K562 (cell line): ENCODE results near the gene P2RY8. TPM values are rescaled to one million over a fixed set of nuclear protein-coding genes. Genes with fewer than 3 reads are reported as not detected.

Experiments used
- ATF7 ChIP-seq: fragments of 450-650 bp; IDR thresholded peaks from 2 replicates; pipeline ENCODE4 v1.7.1; 2014; ENCODE audit warnings: mild to moderate bottlenecking, moderate library complexity
- BDP1 ChIP-seq: IDR thresholded peaks from 3 replicates; pipeline ENCODE4 v1.6.1; 2011; ENCODE audit not compliant: insufficient read length, insufficient read depth
- BHLHE40 ChIP-seq: IDR thresholded peaks from 2 replicates; pipeline ENCODE4 v1.6.1; 2011; ENCODE audit warnings: low read length, improper control_type of control experiment
- CBX3 ChIP-seq, 2 experiments: IDR thresholded peaks; 1 replicate in 1 of 2; 2 replicates in 1 of 2; pipeline ENCODE4 v1.6.1; 2012; ENCODE audit warnings: inconsistent platforms in 2 of 2, low read length in 2 of 2, borderline replicate concordance in 1 of 2, control low read depth in 1 of 2
- CCAR2 ChIP-seq: fragments of 200-400 bp; formaldehyde crosslinking; IDR thresholded peaks from 2 replicates; pipeline ENCODE4 v1.6.1; 2017; ENCODE audit warnings: mild to moderate bottlenecking, low read depth, low read length
- ELF1 ChIP-seq: fragments of 200-800 bp; sonication (Bioruptor generic); IDR thresholded peaks from 2 replicates; pipeline ENCODE4 v1.6.1; 2016; ENCODE audit warnings: missing genetic modification characterization, missing compliant biosample characterization
- FOXP4 ChIP-seq: sonication (generic); formaldehyde crosslinking; IDR thresholded peaks from 2 replicates; pipeline ENCODE4 v1.8.0; 2022; ENCODE audit warnings: mild to moderate bottlenecking, missing genetic modification reagents, borderline replicate concordance
- KDM1A ChIP-seq, 2 experiments: fragments of 450-650 bp; IDR thresholded peaks; 2 replicates each; pipeline ENCODE4 v1.6.1; 2016; ENCODE audit warnings: mild to moderate bottlenecking in 2 of 2
- L3MBTL2 ChIP-seq: fragments of 450-650 bp; IDR thresholded peaks from 2 replicates; pipeline ENCODE4 v1.6.1; 2016; ENCODE audit warnings: mild to moderate bottlenecking, moderate library complexity
- MAFK ChIP-seq: IDR thresholded peaks from 2 replicates; pipeline ENCODE4 v1.6.1; 2011; ENCODE audit warnings: low read length, improper control_type of control experiment
- MBD1 ChIP-seq: fragments of 250-450 bp; sonication (Bioruptor Pico); IDR thresholded peaks from 2 replicates; pipeline ENCODE4 v1.8.0; 2022; ENCODE audit warnings: inconsistent platforms
- MYBL2 ChIP-seq, 2 experiments: fragments of 450-650 bp in 1 of 2; sonication (generic) in 1 of 2; formaldehyde crosslinking in 1 of 2; IDR thresholded peaks; 2 replicates each; pipeline versions ENCODE4 v1.6.1 to v1.8.1; 2017 to 2022; ENCODE audit warnings: borderline replicate concordance in 1 of 2, inconsistent platforms in 1 of 2, low read depth in 1 of 2, mild to moderate bottlenecking in 1 of 2, missing genetic modification reagents in 1 of 2, moderate library complexity in 1 of 2
- NEUROD1 ChIP-seq: fragments of 150-350 bp; IDR thresholded peaks from 2 replicates; pipeline ENCODE4 v1.6.1; 2014; ENCODE audit warnings: borderline replicate concordance, low read length, low read depth; ENCODE audit not compliant: partially characterized antibody
- NFXL1 ChIP-seq: fragments of 450-650 bp; formaldehyde crosslinking; IDR thresholded peaks from 2 replicates; pipeline ENCODE4 v1.4.0; 2021; ENCODE audit warnings: mild to moderate bottlenecking
- NKRF ChIP-seq: fragments of 450-650 bp; IDR thresholded peaks from 2 replicates; pipeline ENCODE4 v1.6.1; 2016; ENCODE audit warnings: borderline replicate concordance
- RCOR1 ChIP-seq, 2 experiments: IDR thresholded peaks; 2 replicates each; pipeline ENCODE4 v1.6.1; 2012; ENCODE audit warnings: low read depth in 2 of 2, low read length in 2 of 2, borderline replicate concordance in 1 of 2, improper control_type of control experiment in 1 of 2
- RNF2 ChIP-seq: sonication (generic); IDR thresholded peaks from 2 replicates; pipeline ENCODE4 v1.6.1; 2016
- TAL1 ChIP-seq: fragments of 450-650 bp; IDR thresholded peaks from 2 replicates; pipeline ENCODE4 v1.6.1; 2016; ENCODE audit warnings: mild to moderate bottlenecking
- ZNF217 ChIP-seq: sonication (generic); formaldehyde crosslinking; IDR thresholded peaks from 2 replicates; pipeline ENCODE4 v1.8.0; 2022; ENCODE audit warnings: mild to moderate bottlenecking, missing genetic modification reagents
- ZNF444 ChIP-seq: fragments of 250-450 bp; sonication (Bioruptor Pico); IDR thresholded peaks from 2 replicates; pipeline ENCODE4 v1.4.0; 2020; ENCODE audit warnings: mild to moderate bottlenecking, moderate library complexity
- ZNF655 ChIP-seq: fragments of 250-450 bp; sonication (Bioruptor Pico); IDR thresholded peaks from 2 replicates; pipeline ENCODE4 v1.5.0; 2021
- polyA plus RNA-seq, 8 experiments: library from polyadenylated mRNA; depleted of rRNA in 4 of 8; stranded (reverse) in 5 of 8; unstranded in 3 of 8; fragments of >200 nt; fragmentation: Nextera tagmentation in 2 of 8; fragmentation: Illumina TruSeq in 1 of 8; extraction: Ambion mirVana in 2 of 8; extraction: Trizol in 1 of 8; gene quantifications; 2 replicates each; pipeline versions ENCODE4 v1.2.1 to v1.2.3, GENCODE V29; 2011 to 2014; ENCODE audit warnings: inconsistent platforms in 1 of 8, missing spikeins in 1 of 8
- total RNA-seq, 7 experiments: library from RNA; depleted of rRNA in 6 of 7; stranded (reverse); fragments of >200 nt in 6 of 7; fragmentation: Illumina TruSeq in 2 of 7; extraction: Trizol in 2 of 7; gene quantifications; 2 replicates each; pipeline versions ENCODE4 v1.2.1 to v1.2.3, GENCODE V29; 2011 to 2021; ENCODE audit warnings: low replicate concordance in 1 of 7

P2RY8 gene
- total and polyA plus RNA-seq, 9 of the 15 experiments (the other 6 are each of a cell fraction or from before 2014, with no cell fraction given): 0.04 to 0.69 (median 0.08) TPM; not detected in 3

GRCh38 chrX:1481636-1482529 is 55.1 kb downstream of the P2RY8 start (continued):
- TF ChIP-seq ATF7: peak; percentile 91
- TF ChIP-seq RNF2: peak; percentile 91
- no peak for TF ChIP-seq BDP1
- no peak for TF ChIP-seq MBD1 (CRISPR knock-in tag)
- TF ChIP-seq BHLHE40: peak; percentile 36; the same call in 1 of the 2 replicates
- peak; percentile 54; the same call in 1 of the 2 replicates for TF ChIP-seq MAFK
- no peak for TF ChIP-seq CCAR2
- TF ChIP-seq FOXP4 (CRISPR knock-in tag): 0 out of 2 replicates have a peak, but pooled peaks have one; percentile 23
- TF ChIP-seq RCOR1 (IDR thresholded peaks at IDR 0.05; ENCODE audit: borderline replicate concordance in 1 of 2, low read depth in 2 of 2, low read length in 2 of 2): peak in 1 of 2 experiments; percentile 92; a peak in 2 of 4 replicates
- no peak for TF ChIP-seq NKRF
- TF ChIP-seq ZNF444 (CRISPR knock-in tag): no peak
- peak; percentile 7 to 12; a peak in 1 of 4 replicates for TF ChIP-seq KDM1A (IDR thresholded peaks at IDR 0.05)
- TF ChIP-seq NFXL1: no peak
- TF ChIP-seq MYBL2 (IDR thresholded peaks at IDR 0.05; ENCODE audit: low read depth): no peak
- no peak for TF ChIP-seq MYBL2 (CRISPR knock-in tag; IDR thresholded peaks at IDR 0.05; ENCODE audit: borderline replicate concordance)
- peak; percentile 24; the same call in 1 of the 2 replicates for TF ChIP-seq TAL1
- peak; percentile 92 for TF ChIP-seq L3MBTL2
- peak in 1 of 2 experiments; percentile 17; a peak in 1 of 3 replicates for TF ChIP-seq CBX3 (IDR thresholded peaks at IDR 0.05; ENCODE audit: borderline replicate concordance in 1 of 2, low read length in 2 of 2)
- TF ChIP-seq ZNF655 (CRISPR knock-in tag): no peak
- TF ChIP-seq ZNF217 (CRISPR knock-in tag): no peak
- TF ChIP-seq NEUROD1: peak; percentile 48
- peak; percentile 73 for TF ChIP-seq ELF1 (tag)
